Subcutaneous abdominal adipose tissue (tissue), 5 donors: ENCODE measurements around the gene IFNAR1.
"Not testable (repeated sequence)": the region's sequence is repeated elsewhere in the genome, so short reads cannot be mapped to it uniquely, and the experiment has no call there.

Experiments
- H3K27ac ChIP-seq: one replicate; pipeline ENCODE4 v1.7.0; 2013; ENCODE audit warnings: low read depth, mild to moderate bottlenecking, inconsistent platforms, low read length, moderate library complexity
- H3K27me3 ChIP-seq, 5 donors: one replicate each; pipeline ENCODE4 v1.7.0; 2013; ENCODE audit warnings: low read length in 5 of 5, inconsistent platforms in 1 of 5; ENCODE audit not compliant: control insufficient read depth in 5 of 5, insufficient read depth in 4 of 5
- H3K36me3 ChIP-seq, 5 donors: one replicate each; pipeline ENCODE4 v1.7.0; 2013; ENCODE audit warnings: low read length in 5 of 5; ENCODE audit not compliant: control insufficient read depth in 5 of 5, insufficient read depth in 5 of 5
- H3K4me1 ChIP-seq, 5 donors: one replicate each; pipeline ENCODE4 v1.7.0; 2013; ENCODE audit warnings: low read length in 5 of 5, mild to moderate bottlenecking in 3 of 5, moderate library complexity in 1 of 5; ENCODE audit not compliant: control insufficient read depth in 5 of 5, insufficient read depth in 5 of 5
- H3K4me3 ChIP-seq, 5 donors: one replicate each; pipeline ENCODE4 v1.7.0; 2013; ENCODE audit warnings: low read length in 5 of 5, low read depth in 1 of 5
- H3K9ac ChIP-seq, 5 donors: one replicate each; pipeline ENCODE4 v1.7.0; 2013; ENCODE audit warnings: low read length in 5 of 5, mild to moderate bottlenecking in 4 of 5, moderate library complexity in 3 of 5
- H3K9me3 ChIP-seq, 5 donors: one replicate each; pipeline ENCODE4 v1.7.0; 2013; ENCODE audit warnings: low read length in 5 of 5; ENCODE audit not compliant: control insufficient read depth in 5 of 5
- donor health status: healthy.
- donor health status: healthy.
- donor health status: healthy.
- donor health status: healthy.
- donor health status: healthy.

Gene IFNAR1

GRCh38 chr21:33360281-33360680 lies 35.5 kb downstream of the IFNAR1 start:
- Histone ChIP-seq H3K4me1 (peaks cover 7 to 20% (median 19%) of the 10 kb centered on the region in 5 donors), H3K27me3 (no peaks in the 10 kb centered on the region), H3K36me3 (peaks cover 11 to 25% (median 17%) of the 10 kb centered on the region in 5 donors), H3K27ac (peak overlapping the region; percentile 19), H3K4me3 (no peak overlapping the region), H3K9ac (no peak overlapping the region), H3K9me3 (no peaks in the 10 kb centered on the region)

GRCh38 chr21:33360881-33361602 lies 36.3 kb downstream of the IFNAR1 start:
- Histone ChIP-seq H3K9ac (peak overlapping the region in 1 of 5 donors; percentile 24), H3K27ac (peak overlapping the region; percentile 19), H3K4me1 (peaks cover 7 to 20% (median 19%) of the 10 kb centered on the region in 5 donors), H3K27me3 (no peaks in the 10 kb centered on the region), H3K4me3 (peak overlapping the region in 4 of 5 donors; percentile 39 to 48 (median 44)), H3K9me3 (peaks cover 0 to 2% (median 0%) of the 10 kb centered on the region in 5 donors), H3K36me3 (peaks cover 9 to 18% (median 12%) of the 10 kb centered on the region in 5 donors)

DNA sequence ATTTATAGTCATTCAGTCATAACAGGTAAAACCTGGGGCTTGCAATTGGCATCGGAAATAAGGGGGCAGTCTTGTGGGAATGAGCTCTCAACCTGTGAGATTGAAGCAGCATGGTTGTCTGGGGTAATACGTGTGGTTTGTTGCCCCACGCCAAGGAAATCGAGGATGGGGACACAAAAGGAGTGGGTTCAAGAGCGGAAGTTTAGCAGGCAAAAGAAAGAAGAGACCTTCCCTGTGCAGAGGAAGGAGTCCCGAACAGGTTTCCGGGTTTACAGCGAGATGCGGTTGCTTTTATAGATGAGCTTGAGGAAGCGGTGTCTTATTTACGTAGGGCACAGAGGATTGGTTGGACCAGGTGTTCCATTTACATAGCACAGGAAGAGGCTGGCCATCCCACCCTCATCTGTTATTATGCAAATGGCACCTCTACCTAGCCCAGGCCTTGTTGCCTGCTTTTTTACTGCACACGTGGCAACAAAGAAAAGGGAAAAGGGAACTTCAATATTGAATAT lies 37.3 kb downstream of the IFNAR1 start:
- no peak overlapping the region for H3K27ac ChIP-seq
- H3K36me3 ChIP-seq, result peaks cover 3 to 7% (median 4%) of the 10 kb centered on the region in 5 donors
- H3K27me3 ChIP-seq, result no peaks in the 10 kb centered on the region
- H3K9me3 ChIP-seq, result peaks cover 2 to 6% (median 5%) of the 10 kb centered on the region in 5 donors
- peak overlapping the region in 4 of 5 donors; percentile 32 to 48 (median 42) for H3K4me3 ChIP-seq
- peaks cover 5 to 20% (median 19%) of the 10 kb centered on the region in 5 donors for H3K4me1 ChIP-seq
- peak overlapping the region in 1 of 5 donors; percentile 8 for H3K9ac ChIP-seq

GRCh38 chr21:33363911-33364609 lies 39.3 kb downstream of the IFNAR1 start:
- H3K4me1 ChIP-seq, result peaks cover 5 to 20% (median 19%) of the 10 kb centered on the region in 5 donors
- H3K4me3 ChIP-seq, H3K27ac ChIP-seq: not testable (repeated sequence)

GRCh38 chr21:33364830-33365229 lies 40.1 kb downstream of the IFNAR1 start:
- H3K27me3 ChIP-seq, result no peaks in the 10 kb centered on the region
- H3K4me1 ChIP-seq, result peaks cover 5 to 20% (median 19%) of the 10 kb centered on the region in 5 donors
- no peaks in the 10 kb centered on the region for H3K36me3 ChIP-seq
- no peak overlapping the region for H3K9ac ChIP-seq
- H3K9me3 ChIP-seq, result peaks cover 3 to 21% (median 18%) of the 10 kb centered on the region in 5 donors
- no peak overlapping the region for H3K4me3 ChIP-seq
- H3K27ac ChIP-seq, result no peak overlapping the region

More at GRCh38 chr21:33363911-33364609, 39.3 kb downstream of the IFNAR1 start:
- H3K9ac ChIP-seq, H3K36me3 ChIP-seq, H3K27me3 ChIP-seq: not testable (repeated sequence)
- H3K9me3 ChIP-seq, result peaks cover 3 to 21% (median 18%) of the 10 kb centered on the region in 5 donors

DNA sequence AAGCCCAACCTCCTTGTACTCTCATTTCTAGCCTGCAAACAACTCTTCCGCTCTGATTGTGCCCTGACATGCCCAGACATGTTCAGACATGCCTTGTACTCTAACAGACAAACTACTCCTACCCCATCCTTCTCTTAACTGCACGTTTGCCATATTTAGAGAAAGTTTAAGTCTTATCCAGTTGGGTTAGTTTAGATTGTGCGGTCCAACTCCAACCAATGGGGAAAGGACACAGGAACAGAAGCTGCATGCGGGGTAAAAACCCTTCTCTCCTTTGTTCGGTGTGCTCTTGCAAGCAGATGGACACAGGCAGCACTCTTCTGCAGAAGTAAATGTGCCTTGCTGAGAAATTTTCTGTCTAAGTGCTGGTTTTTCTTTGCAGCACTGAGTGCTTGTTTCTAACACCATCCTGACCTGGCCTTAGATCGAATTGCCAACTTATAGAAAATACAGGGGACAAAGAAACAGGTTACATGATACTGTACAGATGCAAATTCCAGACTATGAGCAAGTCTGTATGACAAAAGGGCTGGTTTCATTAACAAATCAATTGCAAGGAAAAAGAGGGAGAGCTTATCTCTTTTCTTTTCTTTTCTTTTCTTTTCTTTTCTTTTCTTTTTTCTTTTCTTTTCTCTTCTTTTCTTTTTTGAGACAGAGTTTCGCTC lies 42.7 kb downstream of the IFNAR1 start:
- H3K4me3 ChIP-seq, result peak overlapping the region in 1 of 5 donors; percentile 21
- no peaks in the 10 kb centered on the region for H3K27me3 ChIP-seq
- peaks cover 3 to 25% (median 18%) of the 10 kb centered on the region in 5 donors for H3K9me3 ChIP-seq
- H3K27ac ChIP-seq, result no peak overlapping the region
- no peaks in the 10 kb centered on the region for H3K36me3 ChIP-seq
- H3K4me1 ChIP-seq, result peaks cover 0 to under 1% (median 0%) of the 10 kb centered on the region in 5 donors
- H3K9ac ChIP-seq, result no peak overlapping the region

DNA sequence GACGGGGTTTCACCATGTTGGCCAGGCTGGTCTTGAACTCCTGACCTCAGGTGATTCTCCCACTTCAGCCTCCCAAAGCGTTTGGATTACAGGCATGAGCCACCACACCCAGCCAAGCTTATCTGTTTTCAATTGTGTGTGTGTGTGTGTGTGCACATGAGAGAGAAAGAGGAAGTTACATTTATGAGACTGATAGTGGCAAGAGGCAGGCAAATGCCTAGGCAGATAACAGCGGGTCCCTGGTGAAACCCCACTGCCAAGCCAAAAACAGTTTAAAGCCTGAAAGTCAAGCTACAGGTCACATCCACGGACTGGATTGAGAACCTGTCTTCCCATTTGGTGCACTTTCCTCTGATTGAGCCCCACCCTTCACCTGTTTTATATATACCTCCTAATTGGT lies 43.4 kb downstream of the IFNAR1 start:
- no peak overlapping the region for H3K4me3 ChIP-seq
- H3K36me3 ChIP-seq, result no peaks in the 10 kb centered on the region
- no peak overlapping the region for H3K27ac ChIP-seq
- peaks cover 3 to 25% (median 18%) of the 10 kb centered on the region in 5 donors for H3K9me3 ChIP-seq
- no peaks in the 10 kb centered on the region for H3K27me3 ChIP-seq
- H3K4me1 ChIP-seq, result peaks cover 0 to under 1% (median 0%) of the 10 kb centered on the region in 5 donors
- H3K9ac ChIP-seq, result no peak overlapping the region

GRCh38 chr21:33368576-33368975 lies 43.8 kb downstream of the IFNAR1 start:
- H3K27me3 ChIP-seq, result no peaks in the 10 kb centered on the region
- H3K9me3 ChIP-seq, result peaks cover 3 to 25% (median 18%) of the 10 kb centered on the region in 5 donors
- H3K9ac ChIP-seq, result no peak overlapping the region
- peaks cover 0 to 5% (median 3%) of the 10 kb centered on the region in 5 donors for H3K4me1 ChIP-seq
- H3K27ac ChIP-seq, result no peak overlapping the region
- H3K36me3 ChIP-seq, result no peaks in the 10 kb centered on the region
- no peak overlapping the region for H3K4me3 ChIP-seq

- no peaks in the 10 kb centered on the region for H3K36me3 ChIP-seq
- H3K9me3 ChIP-seq, result peaks cover 3 to 25% (median 18%) of the 10 kb centered on the region in 5 donors
- H3K9ac ChIP-seq, result no peak overlapping the region
- H3K4me1 ChIP-seq, result peaks cover 4 to 15% (median 13%) of the 10 kb centered on the region in 5 donors
- no peak overlapping the region for H3K4me3 ChIP-seq
- H3K27me3 ChIP-seq, result no peaks in the 10 kb centered on the region
- no peak overlapping the region for H3K27ac ChIP-seq
These were observed 44.8 kb downstream of the IFNAR1 start for GRCh38 chr21:33369586-33369985.
